Subcutaneous abdominal adipose tissue (tissue), 5 donors: ENCODE data around the gene CHIT1.

Experiments used
- H3K27ac ChIP-seq: one replicate; pipeline ENCODE4 v1.7.0; 2013; ENCODE audit warnings: low read depth, mild to moderate bottlenecking, inconsistent platforms, low read length, moderate library complexity
- H3K27me3 ChIP-seq, 5 donors: one replicate each; pipeline ENCODE4 v1.7.0; 2013; ENCODE audit warnings: low read length in 5 of 5, inconsistent platforms in 1 of 5; ENCODE audit not compliant: control insufficient read depth in 5 of 5, insufficient read depth in 4 of 5
- H3K36me3 ChIP-seq, 5 donors: one replicate each; pipeline ENCODE4 v1.7.0; 2013; ENCODE audit warnings: low read length in 5 of 5; ENCODE audit not compliant: control insufficient read depth in 5 of 5, insufficient read depth in 5 of 5
- H3K4me1 ChIP-seq, 5 donors: one replicate each; pipeline ENCODE4 v1.7.0; 2013; ENCODE audit warnings: low read length in 5 of 5, mild to moderate bottlenecking in 3 of 5, moderate library complexity in 1 of 5; ENCODE audit not compliant: control insufficient read depth in 5 of 5, insufficient read depth in 5 of 5
- H3K4me3 ChIP-seq, 5 donors: one replicate each; pipeline ENCODE4 v1.7.0; 2013; ENCODE audit warnings: low read length in 5 of 5, low read depth in 1 of 5
- H3K9ac ChIP-seq, 5 donors: one replicate each; pipeline ENCODE4 v1.7.0; 2013; ENCODE audit warnings: low read length in 5 of 5, mild to moderate bottlenecking in 4 of 5, moderate library complexity in 3 of 5
- H3K9me3 ChIP-seq, 5 donors: one replicate each; pipeline ENCODE4 v1.7.0; 2013; ENCODE audit warnings: low read length in 5 of 5; ENCODE audit not compliant: control insufficient read depth in 5 of 5
- donor health status: healthy.
- donor health status: healthy.
- donor health status: healthy.
- donor health status: healthy.
- donor health status: healthy.

The CHIT1 gene

GRCh38 chr1:203207751-203208150, 21.7 kb downstream of the CHIT1 start:
- Histone ChIP-seq H3K4me3 (no peak overlapping the region), H3K9me3 (no peaks in the 10 kb centered on the region), H3K4me1 (peaks cover 2 to 5% (median 3%) of the 10 kb centered on the region in 5 donors), H3K27ac (no peak overlapping the region), H3K9ac (no peak overlapping the region), H3K36me3 (no peaks in the 10 kb centered on the region), H3K27me3 (no peaks in the 10 kb centered on the region)

GRCh38 chr1:203206129-203206687, 23.3 kb downstream of the CHIT1 start:
- Histone ChIP-seq H3K4me3 (no peak overlapping the region), H3K4me1 (peaks cover 3 to 16% (median 10%) of the 10 kb centered on the region in 5 donors), H3K9ac (no peak overlapping the region), H3K9me3 (no peaks in the 10 kb centered on the region), H3K27ac (no peak overlapping the region), H3K36me3 (no peaks in the 10 kb centered on the region), H3K27me3 (no peaks in the 10 kb centered on the region)

- H3K4me1 ChIP-seq: peaks cover 5 to 31% (median 25%) of the 10 kb centered on the region in 5 donors
- no peak overlapping the region for H3K4me3 ChIP-seq
- no peaks in the 10 kb centered on the region for H3K9me3 ChIP-seq
- H3K27me3 ChIP-seq: no peaks in the 10 kb centered on the region
- no peak overlapping the region for H3K9ac ChIP-seq
- H3K27ac ChIP-seq: no peak overlapping the region
- H3K36me3 ChIP-seq: no peaks in the 10 kb centered on the region
These were observed 24.7 kb downstream of the CHIT1 start for GRCh38 chr1:203204756-203205155.

GRCh38 chr1:203202431-203203245, 26.8 kb downstream of the CHIT1 start:
- Histone ChIP-seq H3K27ac (peak overlapping the region; percentile 34), H3K9me3 (no peaks in the 10 kb centered on the region), H3K4me1 (peaks cover 8 to 40% (median 33%) of the 10 kb centered on the region in 5 donors), H3K36me3 (no peaks in the 10 kb centered on the region), H3K9ac (no peak overlapping the region), H3K27me3 (no peaks in the 10 kb centered on the region), H3K4me3 (no peak overlapping the region)

- peaks cover 8 to 40% (median 33%) of the 10 kb centered on the region in 5 donors for H3K4me1 ChIP-seq
- H3K36me3 ChIP-seq: no peaks in the 10 kb centered on the region
- no peaks in the 10 kb centered on the region for H3K9me3 ChIP-seq
- no peak overlapping the region for H3K27ac ChIP-seq
- H3K4me3 ChIP-seq: no peak overlapping the region
- no peak overlapping the region for H3K9ac ChIP-seq
- H3K27me3 ChIP-seq: no peaks in the 10 kb centered on the region
These were observed 27.8 kb downstream of the CHIT1 start for GRCh38 chr1:203201516-203202205.

- H3K9me3 ChIP-seq: no peaks in the 10 kb centered on the region
- H3K36me3 ChIP-seq: no peaks in the 10 kb centered on the region
- peaks cover 8 to 40% (median 31%) of the 10 kb centered on the region in 5 donors for H3K4me1 ChIP-seq
- no peak overlapping the region for H3K9ac ChIP-seq
- H3K27me3 ChIP-seq: no peaks in the 10 kb centered on the region
- peak overlapping the region; percentile 21 for H3K27ac ChIP-seq
- no peak overlapping the region for H3K4me3 ChIP-seq
These were observed 28.6 kb downstream of the CHIT1 start for GRCh38 chr1:203200916-203201315.

- Histone ChIP-seq H3K4me1 (peaks cover 8 to 40% (median 31%) of the 10 kb centered on the region in 5 donors), H3K9me3 (no peaks in the 10 kb centered on the region), H3K27ac (peak overlapping the region; percentile 21), H3K36me3 (no peaks in the 10 kb centered on the region), H3K4me3 (peak overlapping the region in 1 of 5 donors; percentile 11), H3K9ac (no peak overlapping the region), H3K27me3 (no peaks in the 10 kb centered on the region)
These were observed 29.5 kb downstream of the CHIT1 start for GRCh38 chr1:203199816-203200571.

- Histone ChIP-seq H3K4me1 (peaks cover 8 to 40% (median 31%) of the 10 kb centered on the region in 5 donors), H3K27ac (peak overlapping the region; percentile 21), H3K27me3 (no peaks in the 10 kb centered on the region), H3K36me3 (no peaks in the 10 kb centered on the region), H3K9ac (no peak overlapping the region), H3K4me3 (no peak overlapping the region), H3K9me3 (no peaks in the 10 kb centered on the region)
These were observed 30.0 kb downstream of the CHIT1 start for GRCh38 chr1:203199481-203199815.

GRCh38 chr1:203199002-203199401, 30.5 kb downstream of the CHIT1 start:
- H3K27ac ChIP-seq: no peak overlapping the region
- H3K9me3 ChIP-seq: no peaks in the 10 kb centered on the region
- H3K9ac ChIP-seq: no peak overlapping the region
- H3K36me3 ChIP-seq: no peaks in the 10 kb centered on the region
- H3K4me3 ChIP-seq: no peak overlapping the region
- H3K4me1 ChIP-seq: peaks cover 8 to 40% (median 31%) of the 10 kb centered on the region in 5 donors
- no peaks in the 10 kb centered on the region for H3K27me3 ChIP-seq
